Ovary (tissue), 9 donors: ENCODE results near the gene FAM13A. TPM values are rescaled to one million over a fixed set of nuclear protein-coding genes. Genes with fewer than 3 reads are reported as not detected.
"Not testable (repeated sequence)": the region's sequence is repeated elsewhere in the genome, so short reads cannot be mapped to it uniquely, and the experiment has no call there.

Source experiments
- DNase-seq, 5 donors: peaks; one replicate each; pipeline ENCODE4 v3.0.0-alpha.2; 2019 to 2020
- H3K27ac ChIP-seq, 2 donors: fragments of 200-600 bp; one replicate each; pipeline versions ENCODE4 v1.5.1 to v1.8.0; 2019 to 2022
- H3K27me3 ChIP-seq: fragments of 200-600 bp; one replicate; pipeline ENCODE4 v1.8.0; 2022
- H3K36me3 ChIP-seq: fragments of 200-600 bp; sonication (generic); one replicate; pipeline ENCODE4 v1.5.1; 2019
- H3K4me1 ChIP-seq: one replicate; pipeline ENCODE4 v1.8.1; 2013; ENCODE audit warnings: mild to moderate bottlenecking, moderate library complexity; ENCODE audit not compliant: insufficient read depth
- H3K4me3 ChIP-seq: fragments of 200-600 bp; sonication (generic); one replicate; pipeline ENCODE4 v1.5.1; 2017
- H3K9me3 ChIP-seq, 2 donors: fragments of 200-600 bp in 1 of 2; sonication (generic) in 1 of 2; one replicate each; pipeline versions ENCODE4 v1.5.1 to v1.8.1; 2013 to 2019; ENCODE audit warnings: mild to moderate bottlenecking in 1 of 2, moderate library complexity in 1 of 2
- CTCF ChIP-seq, 3 donors: fragments of 450-650 bp in 2 of 3; fragments of 200-600 bp in 1 of 3; IDR thresholded peaks; one replicate each; pipeline versions ENCODE4 v1.5.1 to v1.8.0; 2016 to 2022; ENCODE audit warnings: antibody characterized with exemption in 3 of 3, mild to moderate bottlenecking in 1 of 3
- EP300 ChIP-seq: sonication (generic); formaldehyde crosslinking; IDR thresholded peaks from one replicate; pipeline ENCODE4 v1.6.1; 2017; ENCODE audit warnings: antibody characterized with exemption
- POLR2A ChIP-seq: fragments of 450-650 bp; IDR thresholded peaks from one replicate; pipeline ENCODE4 v1.6.1; 2017; ENCODE audit warnings: antibody characterized with exemption, mild to moderate bottlenecking, moderate library complexity
- WGBS, 3 donors: extraction: QIAGEN DNeasy Blood & Tissue Kit in 1 of 3; methylation state at CpG; one replicate each; pipeline versions ENCODE4 v1.1.5 to v1.1.7; 2013 to 2017; 5-methylcytosine and 5-hydroxymethylcytosine counted together
- intact Hi-C, 4 donors: fragments of 100-400 bp; cut with DNase I; formaldehyde crosslinking; loops; one replicate each; pipeline versions ENCODE4 v1.11.0 to v1.15.1; 2022 to 2023
- polyA plus RNA-seq, 2 donors: library from polyadenylated mRNA; stranded (reverse); fragments of 200-250 nt in 1 of 2; fragments of 350-450 nt in 1 of 2; fragmentation: Illumina TruSeq in 1 of 2; extraction: RNeasy Lipid Tissue Mini Kit (QIAGEN cat#74804) in 1 of 2; gene quantifications; one replicate each; pipeline ENCODE4 v1.2.3, GENCODE V29; 2013 to 2014
- total RNA-seq, 7 donors: library from RNA; depleted of rRNA in 2 of 7; stranded (reverse); fragments of >200 nt in 2 of 7; fragmentation: NEBNext Ultra II Directional in 3 of 7; extraction: Animal tissue kit (Norgen Biotek cat#: 25700) in 3 of 7; gene quantifications; one replicate each; pipeline versions ENCODE4 v1.1.0 to v1.2.4, GENCODE V29; 2016 to 2023
- donor health status: DM: no; HTN: no; CAD: no; lungs with moderate emphysema.
- donor health status: DM: no; HTN: no; CAD: no.
- donor health status: Bipolar disorder and iron deficiency.
- donor health status: DM: yes; HTN: yes; CAD: no.
- donor health status: DM: no; HTN: no; CAD: no.
- donor health status: DM: yes; HTN: yes; CAD: no.

The FAM13A gene
- total and polyA plus RNA-seq, 9 donors: 16.7 to 51.8 (median 38.0) TPM

- 71 to 80% (median 71%) methylated on average over 3 of the region's 3 CpGs for WGBS, 3 donors
- no peak for DNase-seq
- no peaks in the 10 kb centered on the region for H3K36me3 ChIP-seq
- TF ChIP-seq CTCF (IDR thresholded peaks at IDR 0.05) (no peak), EP300 (no peak), POLR2A (no peak)
- H3K9me3 ChIP-seq: no peaks in the 10 kb centered on the region
- H3K27me3 ChIP-seq: no peaks in the 10 kb centered on the region
- no peaks in the 10 kb centered on the region for H3K4me1 ChIP-seq
- no peak overlapping the region for H3K27ac ChIP-seq
- intact Hi-C loops: no loop called here
- H3K4me3 ChIP-seq: no peak overlapping the region
These were observed 123.4 kb downstream of the FAM13A start for GRCh38 chr4:88933414-88934160.

- intact Hi-C loops: no loop called here
- WGBS, 3 donors: 83 to 90% (median 90%) methylated on average over 1 of the region's 1 CpG
These were observed 128.1 kb downstream of the FAM13A start for GRCh38 chr4:88928852-88929251.

GRCh38 chr4:88927420-88927819, 129.6 kb downstream of the FAM13A start:
- Histone ChIP-seq H3K4me1 (no peaks in the 10 kb centered on the region), H3K27ac (no peak overlapping the region), H3K9me3 (no peaks in the 10 kb centered on the region), H3K4me3 (no peak overlapping the region), H3K36me3 (no peaks in the 10 kb centered on the region), H3K27me3 (no peaks in the 10 kb centered on the region)
- no peak for DNase-seq
- TF ChIP-seq CTCF (IDR thresholded peaks at IDR 0.05) (no peak), POLR2A (no peak), EP300 (no peak)
- intact Hi-C loops: no loop called here

More at GRCh38 chr4:88928852-88929251, 128.1 kb downstream of the FAM13A start:
- DNase-seq: no peak
- TF ChIP-seq POLR2A: no peak
- no peak for TF ChIP-seq CTCF (IDR thresholded peaks at IDR 0.05)
- H3K9me3 ChIP-seq: no peaks in the 10 kb centered on the region
- no peak overlapping the region for H3K4me3 ChIP-seq
- H3K27ac ChIP-seq: no peak overlapping the region
- no peaks in the 10 kb centered on the region for H3K36me3 ChIP-seq
- H3K4me1 ChIP-seq: no peaks in the 10 kb centered on the region
- no peaks in the 10 kb centered on the region for H3K27me3 ChIP-seq

GRCh38 chr4:88919056-88919455, 137.9 kb downstream of the FAM13A start:
- no peaks in the 10 kb centered on the region for H3K36me3 ChIP-seq
- H3K4me3 ChIP-seq: no peak overlapping the region
- intact Hi-C loops: no loop called here
- H3K27ac ChIP-seq: no peak overlapping the region
- no peak for TF ChIP-seq POLR2A
- no peak for TF ChIP-seq CTCF (IDR thresholded peaks at IDR 0.05)
- TF ChIP-seq EP300: no peak
- no peak for DNase-seq
- H3K4me1 ChIP-seq: no peaks in the 10 kb centered on the region
- no peaks in the 10 kb centered on the region for H3K27me3 ChIP-seq
- H3K9me3 ChIP-seq: no peaks in the 10 kb centered on the region

GRCh38 chr4:88913181-88913580, 143.8 kb downstream of the FAM13A start:
- DNase-seq, H3K27me3 ChIP-seq, intact Hi-C loops, H3K4me3 ChIP-seq, H3K36me3 ChIP-seq, H3K27ac ChIP-seq, H3K9me3 ChIP-seq, H3K4me1 ChIP-seq: not testable (repeated sequence)
